Adrenal gland (tissue), 5 donors: ENCODE measurements around the gene PTGES3L.

ENCODE experiments used
- POLR2A ChIP-seq, 2 donors: fragments of 450-650 bp; IDR thresholded peaks; one replicate each; pipeline ENCODE4 v1.6.1; 2017; ENCODE audit warnings: antibody characterized with exemption in 2 of 2, mild to moderate bottlenecking in 2 of 2, moderate library complexity in 1 of 2
- TF ChIP-seq, protein P1 (sequence below), 6 experiments: fragments of 450-650 bp in 4 of 6; fragments of 200-600 bp in 2 of 6; sonication (generic) in 1 of 6; IDR thresholded peaks; 1 replicate in 5 of 6; 2 replicates in 1 of 6; pipeline versions ENCODE4 v1.5.1 to v1.8.0; 2016 to 2021; ENCODE audit warnings: antibody characterized with exemption in 6 of 6, mild to moderate bottlenecking in 2 of 6, moderate library complexity in 1 of 6
- donor health status: DM: no; HTN: no; CAD: no.

DNA sequence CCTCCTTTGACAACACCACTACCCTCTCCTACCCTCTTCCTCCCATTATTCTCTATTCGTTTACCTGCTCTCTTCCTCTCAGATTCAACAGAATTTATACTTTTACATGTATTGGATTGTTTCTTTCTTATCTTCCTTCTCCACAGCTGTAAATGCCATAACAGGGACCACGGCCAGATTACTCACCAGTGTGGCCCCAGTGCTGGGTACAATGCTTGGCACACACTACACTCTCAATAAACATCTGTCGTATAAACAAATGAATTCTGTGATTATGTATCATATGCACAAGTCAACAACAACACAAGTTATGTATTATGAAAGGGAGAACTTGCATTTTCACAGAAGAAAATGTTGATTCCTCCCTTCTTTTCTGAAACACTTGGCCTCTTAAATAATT is 35.7 kb downstream of the PTGES3L start:
- TF ChIP-seq, protein P1, sequence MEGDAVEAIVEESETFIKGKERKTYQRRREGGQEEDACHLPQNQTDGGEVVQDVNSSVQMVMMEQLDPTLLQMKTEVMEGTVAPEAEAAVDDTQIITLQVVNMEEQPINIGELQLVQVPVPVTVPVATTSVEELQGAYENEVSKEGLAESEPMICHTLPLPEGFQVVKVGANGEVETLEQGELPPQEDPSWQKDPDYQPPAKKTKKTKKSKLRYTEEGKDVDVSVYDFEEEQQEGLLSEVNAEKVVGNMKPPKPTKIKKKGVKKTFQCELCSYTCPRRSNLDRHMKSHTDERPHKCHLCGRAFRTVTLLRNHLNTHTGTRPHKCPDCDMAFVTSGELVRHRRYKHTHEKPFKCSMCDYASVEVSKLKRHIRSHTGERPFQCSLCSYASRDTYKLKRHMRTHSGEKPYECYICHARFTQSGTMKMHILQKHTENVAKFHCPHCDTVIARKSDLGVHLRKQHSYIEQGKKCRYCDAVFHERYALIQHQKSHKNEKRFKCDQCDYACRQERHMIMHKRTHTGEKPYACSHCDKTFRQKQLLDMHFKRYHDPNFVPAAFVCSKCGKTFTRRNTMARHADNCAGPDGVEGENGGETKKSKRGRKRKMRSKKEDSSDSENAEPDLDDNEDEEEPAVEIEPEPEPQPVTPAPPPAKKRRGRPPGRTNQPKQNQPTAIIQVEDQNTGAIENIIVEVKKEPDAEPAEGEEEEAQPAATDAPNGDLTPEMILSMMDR (IDR thresholded peaks at IDR 0.05) = no peak
- no peak for TF ChIP-seq POLR2A (IDR thresholded peaks at IDR 0.05)
